SHP77 treated with DMSO at 0.1 percent for 48 hours (cell line): ENCODE measurements around the gene CCL1.
"Not testable (repeated sequence)": the region's sequence is repeated elsewhere in the genome, so short reads cannot be mapped to it uniquely, and the experiment has no call there.

ENCODE experiments used
- DNase-seq: peaks from one replicate; lab custom pipeline; 2025; lab: John Stamatoyannopoulos, UW

CCL1 gene

DNA sequence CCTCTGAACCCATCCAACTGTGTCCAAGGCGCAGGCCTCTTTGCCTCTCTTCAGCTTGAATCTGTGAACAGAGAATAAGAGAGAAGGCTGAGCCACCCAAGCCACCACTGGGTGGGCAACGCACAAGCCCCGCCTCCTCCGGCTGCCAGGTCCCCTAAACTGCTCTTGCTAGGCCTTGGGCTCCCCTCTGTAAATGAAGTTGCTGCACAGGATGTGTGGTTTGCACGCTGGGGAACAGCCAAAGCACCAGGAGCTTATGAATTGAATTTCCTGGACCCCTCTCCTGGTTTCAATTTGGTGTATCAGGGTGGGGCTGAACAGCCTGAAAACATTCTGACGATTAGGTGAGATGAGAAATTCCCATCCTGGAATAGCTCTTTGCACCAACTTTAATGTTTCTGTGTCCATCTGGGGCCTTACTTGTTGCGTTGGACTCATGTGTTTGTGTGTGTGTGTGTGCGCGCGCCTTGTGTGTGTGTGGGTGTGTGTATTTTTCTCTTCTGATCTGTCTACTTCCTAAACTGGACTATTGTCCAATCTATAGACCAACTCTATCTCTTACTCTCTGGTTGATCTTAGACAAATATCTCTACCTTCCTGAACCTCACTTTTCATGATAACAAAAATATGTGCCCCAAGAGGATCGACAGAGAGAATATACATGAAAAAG, 2.3 kb downstream of the CCL1 start:
- DNase-seq = no peak

DNA sequence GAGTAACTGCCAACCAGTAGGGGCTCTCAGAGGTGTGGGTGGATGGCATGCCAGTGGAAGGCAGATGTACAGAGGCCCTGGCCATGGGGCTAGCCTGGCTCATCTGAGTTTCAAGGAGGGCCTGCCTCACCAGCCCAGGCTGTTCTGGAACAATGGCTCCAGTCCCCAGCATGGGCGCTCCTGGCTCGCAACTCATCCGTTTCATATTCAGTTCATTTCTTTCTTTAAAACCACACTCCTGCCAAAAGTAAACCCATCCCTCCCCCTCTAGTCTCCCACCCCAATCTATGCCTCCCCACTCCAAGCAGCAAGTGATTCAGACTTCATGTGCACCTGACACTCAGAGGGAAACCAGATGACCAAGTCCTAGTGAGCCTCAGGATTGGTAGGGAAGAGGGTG, 4.4 kb downstream of the CCL1 start:
- DNase-seq = no peak

DNA sequence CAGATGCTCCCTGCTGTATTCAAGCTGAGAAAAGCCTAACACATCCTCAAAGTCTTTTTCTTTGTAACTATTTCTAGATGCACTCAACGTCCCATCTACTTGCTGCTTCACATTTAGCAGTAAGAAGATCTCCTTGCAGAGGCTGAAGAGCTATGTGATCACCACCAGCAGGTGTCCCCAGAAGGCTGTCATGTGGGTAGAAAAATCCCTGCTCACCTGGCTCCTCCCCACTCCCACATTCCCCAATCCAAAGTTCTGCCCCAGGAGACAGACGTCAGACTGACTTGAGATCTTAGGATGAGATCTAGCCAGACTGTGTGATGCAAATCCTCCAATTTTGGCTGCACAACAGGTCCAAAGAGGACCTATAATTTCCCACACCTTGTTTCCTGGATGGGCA, 5.6 kb downstream of the CCL1 start:
- no peak for DNase-seq

DNA sequence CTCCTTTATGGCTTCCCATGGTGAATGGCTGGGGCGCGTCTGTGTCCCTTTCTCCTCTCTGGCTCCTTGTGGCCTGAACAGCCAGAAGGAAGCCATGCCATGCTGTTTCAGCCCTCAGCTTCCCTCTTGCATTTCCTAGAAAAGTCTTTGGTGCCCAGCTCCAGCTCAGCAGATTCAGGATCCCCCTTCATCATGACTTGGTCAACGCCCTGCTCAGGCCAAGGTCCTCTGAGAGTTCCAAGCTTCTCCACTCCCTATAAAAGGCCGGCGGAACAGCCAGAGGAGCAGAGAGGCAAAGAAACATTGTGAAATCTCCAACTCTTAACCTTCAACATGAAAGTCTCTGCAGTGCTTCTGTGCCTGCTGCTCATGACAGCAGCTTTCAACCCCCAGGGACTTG, 6.8 kb downstream of the CCL1 start, which contains the start of gene CCL13:
Gene CCL13, plus strand, starts transcription at position 287 of the 400 bp plus-strand sequence. Its CDS starts 47 bp downstream, at position 334.
- DNase-seq = no peak

DNA sequence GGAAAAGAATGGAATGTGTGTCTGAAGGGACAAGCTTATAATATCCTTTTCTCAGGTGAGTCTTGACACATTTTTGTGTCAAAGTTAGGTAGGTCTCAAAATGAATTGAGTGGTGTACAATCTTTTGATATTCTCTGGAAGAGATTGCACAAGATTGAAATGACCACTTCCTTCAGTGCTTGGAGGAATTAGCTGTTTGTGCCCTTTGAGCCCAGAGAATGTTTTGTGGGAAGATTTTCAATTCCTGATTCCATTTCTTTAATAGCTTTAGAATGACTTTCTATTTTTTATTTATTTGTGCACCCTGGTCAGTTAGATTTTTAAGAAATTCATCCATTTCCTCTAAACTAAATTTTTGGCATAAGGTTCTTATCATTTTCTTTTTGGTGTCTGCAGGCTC, 8.4 kb downstream of the CCL1 start:
- no peak for DNase-seq

DNA sequence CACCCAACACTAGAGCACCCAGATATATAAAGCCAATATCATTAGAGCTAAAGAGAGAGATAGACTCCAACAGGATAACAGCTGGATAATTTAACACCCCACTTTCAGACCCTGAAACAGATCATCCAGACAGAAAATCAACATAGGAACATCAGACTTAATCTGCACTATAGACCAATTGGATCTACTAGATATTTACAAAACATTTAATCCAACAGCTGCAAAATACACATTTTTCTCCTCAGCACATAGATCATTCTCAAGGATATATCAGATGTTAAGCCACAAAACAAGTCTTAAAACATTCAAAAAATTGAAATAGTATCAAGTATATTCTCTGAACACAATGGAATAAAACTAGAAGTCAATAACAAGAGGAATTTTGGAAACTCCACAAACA, 10.8 kb downstream of the CCL1 start:
- DNase-seq = no peak

DNA sequence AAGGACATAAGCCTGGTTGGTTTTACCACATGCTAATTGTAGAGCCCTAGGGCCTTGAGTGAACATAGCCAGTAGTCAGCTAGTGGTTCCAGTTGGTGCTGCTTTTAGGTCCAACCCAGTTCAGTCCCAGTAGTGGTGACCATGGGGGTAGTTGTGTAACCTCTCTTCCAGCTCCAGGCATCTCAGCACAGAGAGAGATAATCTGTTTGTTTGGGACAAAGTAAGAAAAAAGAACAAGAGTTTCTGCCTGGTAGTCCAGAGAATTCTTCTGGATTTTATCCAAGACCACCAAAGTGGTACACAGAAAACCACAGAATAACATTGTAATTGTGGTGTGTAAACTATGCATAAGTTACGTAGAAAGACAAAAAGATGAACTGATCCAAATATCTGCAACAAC, 11.9 kb downstream of the CCL1 start:
- DNase-seq = no peak

DNA sequence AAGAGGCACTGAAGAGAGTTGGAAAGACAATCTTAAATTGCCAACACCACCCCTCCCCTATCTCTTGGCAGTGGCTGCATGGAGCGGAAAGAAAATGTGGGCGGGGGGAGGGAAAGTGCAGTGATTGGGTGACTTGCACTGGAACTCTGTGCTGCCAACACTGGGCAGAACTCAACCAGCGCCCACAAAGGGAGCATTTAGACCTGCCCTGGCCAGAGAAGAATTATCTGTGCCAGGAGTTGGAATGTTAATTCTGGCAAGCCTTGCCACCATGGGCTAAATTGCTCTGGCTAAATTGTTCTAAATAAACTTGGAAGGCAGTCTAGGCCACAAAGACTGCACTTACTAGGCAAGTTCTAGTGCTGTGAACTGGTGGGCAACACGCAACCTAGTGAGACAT, 13.3 kb downstream of the CCL1 start:
- DNase-seq = no peak

DNA sequence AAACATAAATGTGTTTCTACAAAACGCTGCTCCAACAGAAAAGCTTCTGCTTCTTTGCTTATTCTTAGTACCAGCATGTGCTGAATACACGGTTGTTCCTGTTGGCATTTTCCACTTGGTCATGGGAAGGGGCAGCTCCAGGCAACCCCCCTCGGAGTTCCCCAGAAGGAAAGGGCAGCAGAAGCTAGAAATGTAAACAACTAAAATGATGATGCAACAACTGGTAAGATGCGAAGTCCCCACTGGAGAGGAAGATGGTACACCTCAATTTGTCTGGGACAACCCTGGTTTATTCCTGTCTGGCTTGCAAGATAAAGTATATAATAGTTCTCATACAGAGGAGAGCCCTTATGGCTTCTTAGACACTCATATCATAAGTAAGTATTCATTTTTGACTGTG, 16.0 kb downstream of the CCL1 start:
- no peak for DNase-seq

DNA sequence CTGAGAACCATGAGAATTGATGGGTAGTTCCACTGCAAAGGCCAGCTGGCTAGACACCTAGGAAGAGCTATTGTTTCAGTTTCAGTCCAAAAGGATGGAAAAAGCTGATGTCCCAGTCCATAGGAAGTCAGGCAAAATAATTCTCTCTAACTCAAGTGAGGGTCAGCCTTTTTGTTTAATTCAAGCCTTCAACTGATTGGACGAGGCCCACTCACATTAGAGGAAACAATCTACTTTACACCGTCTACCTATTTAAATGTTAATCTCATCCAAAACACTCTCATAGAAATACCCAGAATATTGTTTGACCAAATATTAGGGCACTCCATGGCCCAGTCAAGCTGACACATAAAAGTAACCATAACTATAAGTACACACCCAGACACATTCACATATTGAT, 21.1 kb downstream of the CCL1 start:
- DNase-seq = no peak

DNA sequence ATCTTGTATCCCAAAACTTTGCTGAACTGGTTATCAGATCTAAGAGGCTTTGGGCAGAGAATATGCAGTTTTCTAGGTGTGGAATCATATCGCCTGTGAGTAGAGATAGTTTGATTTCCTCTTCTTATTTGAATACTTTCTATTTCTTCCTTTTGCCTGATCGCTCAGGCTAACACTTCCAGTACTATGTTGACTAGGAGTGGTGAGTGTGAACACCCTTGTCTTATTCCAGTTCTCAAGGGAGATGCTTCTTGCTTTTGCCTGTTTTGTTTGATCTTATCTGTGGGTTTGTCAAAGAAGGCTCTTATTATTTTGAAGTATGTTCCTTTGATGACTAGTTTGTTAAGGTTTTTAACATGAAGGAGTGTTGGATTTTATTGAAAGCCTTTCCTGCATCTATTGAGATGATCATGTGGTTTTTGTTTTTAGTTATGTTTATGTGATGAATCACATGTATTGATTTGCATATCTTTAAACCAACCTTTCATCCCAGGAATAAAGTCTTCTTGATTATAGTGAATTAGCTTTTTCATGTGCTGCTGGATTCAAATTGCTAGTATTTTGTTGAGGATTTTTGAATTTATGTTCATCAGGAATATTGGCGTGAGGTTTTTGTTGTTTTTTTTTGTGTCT, 23.8 kb downstream of the CCL1 start:
- DNase-seq = no peak

DNA sequence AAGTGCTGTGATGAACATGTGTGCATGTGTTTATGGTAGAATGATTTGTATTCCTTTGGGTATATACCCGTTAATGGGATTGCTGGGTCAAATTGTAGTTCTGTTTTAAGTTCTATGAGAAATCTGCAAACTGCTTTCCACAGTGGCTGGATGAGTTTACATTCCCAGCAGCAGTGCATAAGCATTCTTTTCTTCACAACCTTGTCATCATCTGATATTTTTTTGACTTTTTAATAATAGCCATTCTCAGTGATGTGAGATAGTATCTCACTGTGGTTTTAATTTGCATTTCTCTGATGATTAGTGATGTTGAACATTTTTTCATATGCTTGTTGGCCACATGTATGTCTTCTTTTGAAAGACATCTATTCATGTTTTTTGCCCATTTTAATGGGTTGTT, 25.3 kb downstream of the CCL1 start:
- no peak for DNase-seq

DNA sequence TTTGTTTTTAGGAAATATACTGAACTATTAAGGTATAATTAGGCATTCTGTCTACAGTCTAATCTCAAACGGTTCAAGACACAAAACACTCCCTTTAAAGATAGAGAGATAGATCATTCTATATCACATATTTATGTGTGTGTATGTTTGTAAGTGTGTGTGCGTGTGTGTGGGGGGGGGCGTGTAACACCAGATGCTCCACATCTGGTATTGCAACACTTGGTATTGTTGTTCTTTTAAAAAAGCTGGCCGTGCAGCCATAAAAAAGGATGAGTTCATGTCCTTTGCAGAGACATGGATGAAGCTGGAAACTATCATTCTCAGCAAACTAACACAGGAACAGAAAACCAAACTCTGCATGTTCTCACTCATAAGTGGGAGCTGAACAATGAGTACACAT, 35.5 kb downstream of the CCL1 start:
- DNase-seq = not testable (repeated sequence)

DNA sequence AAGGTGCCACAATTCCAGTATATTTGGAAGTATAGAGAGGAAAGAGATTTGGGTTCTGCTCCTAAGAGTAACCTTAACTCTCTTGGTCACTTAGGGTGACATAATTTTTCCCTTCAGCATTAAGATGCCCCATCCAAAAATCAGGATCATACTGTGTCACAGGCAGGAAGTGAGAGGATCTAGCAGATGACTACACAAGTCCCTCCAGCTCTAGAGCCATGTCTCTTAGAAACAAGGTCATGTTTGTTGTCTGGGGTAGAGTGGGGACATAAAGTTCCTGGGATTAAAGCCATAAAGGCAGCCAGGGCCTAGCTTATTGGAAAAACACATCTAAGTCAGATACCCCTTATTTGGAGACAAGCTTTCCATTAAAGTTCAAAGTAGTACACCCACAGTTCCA, 41.1 kb downstream of the CCL1 start:
- no peak for DNase-seq

DNA sequence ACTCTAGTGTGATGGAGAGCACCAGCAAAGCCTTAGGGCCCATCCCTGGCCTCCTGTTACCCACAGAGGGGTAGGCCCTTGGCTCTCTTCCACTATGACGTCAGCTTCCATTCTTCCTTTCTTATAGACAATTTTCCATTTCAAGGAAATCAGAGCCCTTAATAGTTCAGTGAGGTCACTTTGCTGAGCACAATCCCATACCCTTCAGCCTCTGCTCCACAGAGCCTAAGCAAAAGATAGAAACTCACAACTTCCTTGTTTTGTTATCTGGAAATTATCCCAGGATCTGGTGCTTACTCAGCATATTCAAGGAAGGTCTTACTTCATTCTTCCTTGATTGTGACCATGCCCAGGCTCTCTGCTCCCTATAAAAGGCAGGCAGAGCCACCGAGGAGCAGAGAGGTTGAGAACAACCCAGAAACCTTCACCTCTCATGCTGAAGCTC, 44.0 kb downstream of the CCL1 start, which contains the start of gene CCL8:
Gene CCL8, plus strand, starts transcription at position 397 of the 445 bp plus-strand sequence. CDS start 67 bp downstream, outside the sequence.
- DNase-seq = no peak

DNA sequence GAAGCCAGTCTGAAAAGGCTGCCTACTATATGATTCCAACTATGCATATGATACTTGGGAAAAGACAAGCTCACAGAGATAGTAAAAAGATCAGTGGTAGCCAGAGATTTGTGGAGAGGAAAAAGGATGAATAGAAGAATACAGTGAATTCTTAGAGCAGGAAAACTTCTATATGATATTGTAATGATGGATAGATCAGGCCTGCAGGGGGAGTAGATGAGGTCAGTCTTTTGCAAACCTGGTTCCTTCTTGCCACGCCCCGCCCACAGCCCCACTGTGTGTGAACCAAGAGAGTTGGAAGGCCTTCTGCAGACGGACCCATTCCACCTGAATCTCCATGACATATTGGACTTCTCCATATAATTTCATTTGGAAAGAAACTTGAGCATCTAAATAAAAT, 44.6 kb downstream of the CCL1 start:
- no peak for DNase-seq

DNA sequence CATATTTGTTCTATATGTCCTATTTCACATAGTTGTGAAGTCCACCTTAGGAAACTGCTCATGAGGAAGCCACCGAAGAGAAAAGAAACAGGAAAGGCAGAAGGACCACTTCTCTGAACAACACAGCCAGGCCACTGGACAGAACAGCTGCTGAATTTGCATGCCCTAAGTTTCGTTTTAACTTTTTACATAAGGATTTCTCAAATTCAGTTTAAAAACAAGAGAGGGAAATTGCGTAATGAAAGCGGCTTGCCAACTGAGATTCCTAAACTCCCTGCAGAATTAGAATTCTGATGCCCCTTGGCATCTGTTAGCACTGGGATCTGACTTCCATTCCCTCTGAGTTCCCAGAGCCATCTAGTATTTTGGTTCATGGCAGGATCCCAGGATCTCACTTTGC, 48.8 kb downstream of the CCL1 start:
- no peak for DNase-seq

DNA sequence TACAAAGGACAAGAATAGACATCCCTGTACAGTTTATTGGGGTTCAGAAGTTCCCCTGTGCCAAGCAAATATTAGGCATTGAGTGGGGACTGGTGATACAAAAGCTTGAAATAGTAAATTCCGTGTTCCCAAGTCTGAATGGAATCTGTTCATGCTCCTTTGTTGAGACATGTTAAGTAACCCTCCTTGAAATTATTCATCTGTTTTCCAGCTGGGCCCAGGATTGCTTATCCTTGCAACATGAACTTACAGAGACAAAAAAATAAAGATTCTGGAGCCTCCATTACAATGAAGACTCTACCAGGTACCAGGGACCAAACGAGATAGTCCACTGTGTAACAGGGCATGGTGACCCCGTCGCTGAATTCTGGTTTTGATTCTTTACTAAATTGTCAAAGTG, 49.9 kb downstream of the CCL1 start:
- no peak for DNase-seq

DNA sequence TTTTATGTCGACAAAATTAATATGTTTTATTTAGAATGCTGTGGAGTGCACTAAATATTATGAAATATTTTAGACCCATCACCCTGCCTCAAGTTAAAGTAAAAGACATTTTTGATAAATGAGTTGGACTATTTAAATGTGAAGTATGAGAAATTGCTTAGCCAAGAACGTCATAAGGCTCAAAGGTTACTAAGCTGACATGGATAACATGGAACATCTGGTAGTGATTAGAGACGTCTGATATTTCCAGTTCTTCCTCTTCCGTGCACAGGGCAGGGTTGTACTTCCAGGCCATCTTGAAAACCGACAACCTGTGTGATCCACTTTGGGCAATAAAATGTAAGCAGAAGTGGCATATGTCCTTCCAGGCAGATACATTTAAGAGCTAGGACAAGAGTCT, 51.0 kb downstream of the CCL1 start:
- DNase-seq = no peak

DNA sequence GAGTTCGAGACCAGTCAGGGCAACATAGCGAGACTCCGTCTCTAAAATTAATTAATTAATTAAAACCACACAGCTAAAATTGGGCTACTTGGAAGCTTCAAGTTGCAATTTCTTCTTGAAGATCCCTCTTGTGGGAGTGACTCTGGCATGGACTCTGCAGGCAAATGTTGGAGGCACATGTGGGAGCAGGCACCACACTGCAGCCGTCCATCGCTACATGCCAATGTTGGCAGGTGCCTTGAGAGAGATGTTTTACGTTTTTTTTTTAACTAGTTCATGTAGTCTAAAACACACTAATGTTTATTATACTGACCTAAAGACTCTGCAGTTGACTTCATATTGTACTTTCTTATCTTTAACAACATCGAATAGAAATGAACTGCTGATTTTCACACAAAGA, 51.7 kb downstream of the CCL1 start:
- DNase-seq = no peak
